ENCODE measurements around the gene NTRK3. TPM values are rescaled to one million over a fixed set of nuclear protein-coding genes. Genes with fewer than 3 reads are reported as not detected.
"Not testable (repeated sequence)": the region's sequence is repeated elsewhere in the genome, so short reads cannot be mapped to it uniquely, and the experiment has no call there.

The NTRK3 gene
- polyA plus RNA-seq, 3 donors: 0.79 to 3.0 (median 2.0) TPM

GRCh38 chr15:88072133-88072532, 184.4 kb downstream of the NTRK3 start:
- H3K27ac ChIP-seq (ENCODE audit: low read depth, low read length): not testable (repeated sequence)
- 65 to 74% (median 69%) methylated on average over 9 of the region's 9 CpGs for WGBS, 3 donors

GRCh38 chr15:88071141-88071540, 185.4 kb downstream of the NTRK3 start:
- no peak overlapping the region for H3K27ac ChIP-seq (ENCODE audit: low read depth, low read length)
- WGBS, 3 donors: 50 to 89% (median 83%) methylated on average over 6 of the region's 6 CpGs

GRCh38 chr15:88069561-88069960, 187.0 kb downstream of the NTRK3 start:
- no peak overlapping the region for H3K27ac ChIP-seq (ENCODE audit: low read depth, low read length)
- WGBS, 3 donors: 62 to 83% (median 78%) methylated on average over 6 of the region's 6 CpGs

DNA sequence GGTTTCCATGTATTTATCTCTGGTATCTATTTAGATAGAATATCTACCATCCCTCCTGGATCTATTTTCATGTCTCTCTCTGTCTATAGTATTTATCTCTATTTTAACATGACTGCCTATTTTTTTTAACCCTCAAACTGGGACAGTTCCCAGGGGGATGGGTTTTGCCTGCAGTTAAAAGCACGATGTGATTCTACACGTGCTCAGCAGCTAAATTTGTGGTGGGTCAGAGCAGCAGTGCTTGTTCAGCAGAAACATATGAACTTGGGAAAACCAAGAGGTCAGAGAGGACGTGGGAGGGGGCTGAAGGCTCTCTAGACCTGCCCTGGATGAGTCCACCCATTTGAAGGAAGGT, 189.2 kb downstream of the NTRK3 start:
- no peak overlapping the region for H3K27ac ChIP-seq (ENCODE audit: low read depth, low read length)
- WGBS, 3 donors: 41 to 52% (median 46%) methylated on average over 3 of the region's 3 CpGs

DNA sequence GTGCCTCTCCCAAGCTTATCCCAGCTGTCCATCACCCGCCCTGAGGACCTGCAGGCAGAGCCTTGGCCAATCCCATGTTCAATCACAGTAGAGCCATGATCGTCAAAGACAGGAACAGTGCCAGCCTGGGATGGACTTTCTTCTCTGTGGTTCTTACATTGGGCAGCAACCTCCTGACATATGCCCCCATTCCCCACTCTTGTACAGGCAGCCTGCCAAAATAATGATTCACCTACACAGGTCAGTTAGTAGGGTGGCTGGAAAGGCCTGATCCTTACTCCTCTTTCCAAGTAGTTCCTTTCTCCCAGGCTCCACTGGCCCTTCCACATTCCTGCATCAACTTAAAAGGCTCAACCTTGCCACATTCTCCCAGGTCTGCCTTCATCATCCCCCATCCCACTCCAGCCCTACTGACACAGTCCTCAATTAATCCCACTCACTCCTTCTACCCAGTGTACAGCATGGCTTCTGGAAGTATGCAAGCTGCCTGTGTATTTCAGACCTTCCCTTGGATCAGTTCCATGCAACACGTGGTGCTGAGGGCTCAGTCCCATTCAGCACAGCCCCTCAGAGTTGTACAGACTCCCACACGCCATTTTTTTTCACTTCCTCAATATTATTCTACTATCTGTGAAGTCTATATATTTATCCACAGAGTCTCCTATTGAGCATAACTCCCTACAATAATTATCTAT, 189.8 kb downstream of the NTRK3 start:
- no peak overlapping the region for H3K27ac ChIP-seq (ENCODE audit: low read depth, low read length)
- 44 to 66% (median 61%) methylated on average over 4 of the region's 4 CpGs for WGBS, 3 donors

DNA sequence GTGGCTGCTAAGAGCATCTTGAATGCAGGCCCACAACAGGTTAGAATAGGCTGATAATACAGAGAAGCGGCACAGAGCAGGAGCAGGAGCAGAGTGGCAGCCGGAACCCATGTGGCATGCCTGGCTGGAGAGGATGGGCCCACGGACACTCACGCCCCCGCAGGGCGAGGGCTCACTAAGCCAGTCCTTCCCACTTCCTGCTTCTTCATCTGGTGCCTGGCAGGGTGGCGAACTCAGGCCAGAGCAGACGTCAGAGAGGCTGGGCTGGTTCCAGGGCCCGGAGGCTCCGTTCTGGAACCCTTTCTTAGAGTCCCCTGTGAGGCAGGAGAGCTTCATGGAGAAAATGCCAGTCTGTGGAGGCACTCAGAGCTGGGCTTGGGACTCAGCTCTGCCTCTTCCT, 195.1 kb downstream of the NTRK3 start:
- H3K27ac ChIP-seq (ENCODE audit: low read depth, low read length): no peak overlapping the region
- 79 to 85% (median 81%) methylated on average over 8 to 10 of the region's 10 CpGs for WGBS, 3 donors

GRCh38 chr15:88060383-88060782, 196.2 kb downstream of the NTRK3 start:
- WGBS, 3 donors: 69 to 82% (median 74%) methylated on average over 4 of the region's 4 CpGs
- H3K27ac ChIP-seq (ENCODE audit: low read depth, low read length): no peak overlapping the region

DNA sequence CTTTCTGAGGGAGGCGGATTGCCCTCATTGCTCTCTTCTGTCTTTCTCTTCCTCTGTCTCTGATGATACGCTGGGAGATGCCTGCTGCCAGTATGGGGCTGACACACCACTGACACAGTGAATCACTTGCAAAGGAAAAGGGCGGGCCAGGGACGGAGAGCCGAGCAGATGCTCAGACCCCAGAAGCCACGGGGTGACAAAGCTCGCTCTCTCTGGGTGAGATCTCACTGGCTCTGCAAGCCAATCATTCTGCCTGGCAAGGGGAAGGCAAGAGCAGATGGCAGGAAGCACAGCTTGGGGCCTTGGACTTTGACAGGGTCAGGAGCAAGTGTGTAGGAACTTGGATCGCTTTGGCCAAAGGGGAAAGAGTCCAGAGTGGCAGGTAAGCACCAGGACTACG, 198.7 kb downstream of the NTRK3 start:
- 76 to 85% (median 83%) methylated on average over 9 of the region's 9 CpGs for WGBS, 3 donors
- H3K27ac ChIP-seq (ENCODE audit: low read depth, low read length): no peak overlapping the region

- no peak overlapping the region for H3K27ac ChIP-seq (ENCODE audit: low read depth, low read length)
- WGBS, 3 donors: 46 to 84% (median 78%) methylated on average over 1 of the region's 1 CpG
Observed at GRCh38 chr15:88049506-88049905, 207.0 kb downstream of the NTRK3 start.

GRCh38 chr15:88048755-88049154, 207.8 kb downstream of the NTRK3 start:
- 48 to 83% (median 77%) methylated on average over 3 of the region's 3 CpGs for WGBS, 3 donors
- no peak overlapping the region for H3K27ac ChIP-seq (ENCODE audit: low read depth, low read length)

- H3K27ac ChIP-seq (ENCODE audit: low read depth, low read length): no peak overlapping the region
- 37 to 73% (median 64%) methylated on average over 2 of the region's 2 CpGs for WGBS, 3 donors
Observed at GRCh38 chr15:88048237-88048636, 208.3 kb downstream of the NTRK3 start.

DNA sequence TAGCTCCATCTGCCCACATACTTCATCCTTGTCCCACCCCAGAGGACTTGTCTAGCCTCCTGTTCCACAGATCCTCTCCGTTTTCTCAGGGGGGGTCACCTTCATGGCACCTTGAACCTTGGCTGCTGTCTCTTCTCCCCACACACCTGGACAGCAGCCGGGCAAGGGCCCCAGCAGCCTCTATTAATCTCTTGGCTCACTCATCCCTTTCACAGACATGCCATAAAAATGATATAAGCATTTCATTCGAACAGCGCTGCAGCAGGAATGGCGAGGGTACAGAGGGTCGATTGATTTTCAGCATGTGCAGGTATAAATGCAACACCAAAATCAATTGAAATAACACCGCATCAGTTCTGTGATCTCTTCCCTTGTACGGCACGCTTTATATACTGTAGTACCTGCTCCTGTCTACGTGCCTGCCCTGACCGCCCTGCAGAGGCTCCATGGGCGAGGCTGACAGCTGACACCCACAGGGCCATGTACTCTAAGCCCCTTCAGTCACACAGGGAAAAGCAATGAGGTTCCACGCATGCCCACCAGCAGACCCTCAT, 209.9 kb downstream of the NTRK3 start:
- no peak overlapping the region for H3K27ac ChIP-seq (ENCODE audit: low read depth, low read length)
- 71 to 91% (median 88%) methylated on average over 13 of the region's 13 CpGs for WGBS, 3 donors

- WGBS, 3 donors: 75 to 84% (median 78%) methylated on average over 1 of the region's 1 CpG
- no peak overlapping the region for H3K27ac ChIP-seq (ENCODE audit: low read depth, low read length)
Observed at GRCh38 chr15:88043396-88043795, 213.1 kb downstream of the NTRK3 start.

DNA sequence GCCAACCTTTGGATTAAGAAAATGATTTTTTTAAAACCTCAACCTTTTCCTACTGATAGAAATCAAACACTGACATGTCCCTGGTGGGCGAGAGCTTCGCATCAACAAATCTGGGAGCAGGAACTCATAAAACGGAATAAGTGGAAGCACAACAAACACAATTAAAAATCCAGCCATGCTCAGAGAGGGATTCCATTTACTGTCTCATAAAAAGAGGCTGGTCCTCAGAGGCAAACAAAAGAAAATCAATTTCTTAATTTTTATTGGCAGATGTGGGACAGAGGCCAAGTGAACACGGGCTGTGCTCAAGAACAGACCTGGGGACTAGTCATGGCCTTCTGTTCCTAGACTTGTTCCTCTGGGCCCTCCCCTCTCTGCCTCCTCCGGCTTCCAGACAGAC, 214.5 kb downstream of the NTRK3 start:
- no peak overlapping the region for H3K27ac ChIP-seq (ENCODE audit: low read depth, low read length)
- 73 to 92% (median 87%) methylated on average over 5 of the region's 5 CpGs for WGBS, 3 donors

- 48 to 59% (median 55%) methylated on average over 1 of the region's 1 CpG for WGBS, 3 donors
- no peak overlapping the region for H3K27ac ChIP-seq (ENCODE audit: low read depth, low read length)
Observed at GRCh38 chr15:88040516-88040915, 216.0 kb downstream of the NTRK3 start.

DNA sequence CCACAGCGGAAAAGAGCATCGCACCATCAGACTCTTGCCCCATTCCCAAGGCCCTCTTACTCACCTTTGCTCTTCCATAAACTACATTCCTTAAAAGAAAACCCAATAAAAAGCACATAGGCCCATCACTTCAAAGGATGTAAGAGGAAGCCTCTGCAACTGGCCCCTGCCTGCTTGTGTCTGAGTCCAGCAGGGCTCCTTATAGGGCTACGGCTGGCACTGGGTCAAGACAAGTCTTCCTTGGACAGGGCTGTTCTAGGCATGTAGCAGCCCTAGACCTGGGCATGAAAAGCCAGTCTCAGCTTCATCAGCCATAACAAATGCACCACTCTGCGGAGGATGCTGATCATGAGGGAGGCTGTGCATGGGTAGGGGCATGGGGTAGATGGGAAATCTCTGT, 218.3 kb downstream of the NTRK3 start:
- H3K27ac ChIP-seq (ENCODE audit: low read depth, low read length): no peak overlapping the region
- WGBS, 3 donors: 87 to 96% (median 94%) methylated on average over 4 of the region's 4 CpGs

- H3K27ac ChIP-seq (ENCODE audit: low read depth, low read length): no peak overlapping the region
- 29 to 55% (median 43%) methylated on average over 9 of the region's 9 CpGs for whole genome bisulfite sequencing, 3 donors
Observed at GRCh38 chr15:88036154-88036839, 220.2 kb downstream of the NTRK3 start.

DNA sequence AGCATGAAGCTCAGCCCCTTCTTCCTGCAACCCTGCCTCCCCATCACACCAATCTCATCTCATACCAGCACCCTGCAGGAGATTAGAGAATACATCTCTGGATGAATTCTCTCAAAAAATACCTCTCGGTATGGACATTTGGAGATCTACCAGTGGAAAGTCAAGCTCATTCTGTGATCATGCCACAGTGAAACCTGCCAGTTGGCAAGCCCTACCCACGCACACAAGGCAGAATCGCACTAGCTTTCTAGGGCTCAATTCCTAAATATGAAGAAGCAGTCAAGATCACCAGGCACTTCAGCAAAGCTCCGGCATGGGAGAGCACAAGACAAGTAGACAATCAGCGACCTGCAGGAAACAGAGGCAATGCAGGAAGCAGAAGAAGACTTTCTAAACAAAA, 221.2 kb downstream of the NTRK3 start:
- H3K27ac ChIP-seq (ENCODE audit: low read depth, low read length): no peak overlapping the region
- WGBS, 3 donors: 67 to 72% (median 72%) methylated on average over 5 of the region's 5 CpGs

- not testable (repeated sequence) for H3K27ac ChIP-seq (ENCODE audit: low read depth, low read length)
- 79 to 93% (median 91%) methylated on average over 5 of the region's 5 CpGs for whole genome bisulfite sequencing, 3 donors
Observed at GRCh38 chr15:88033421-88033820, 223.1 kb downstream of the NTRK3 start.

DNA sequence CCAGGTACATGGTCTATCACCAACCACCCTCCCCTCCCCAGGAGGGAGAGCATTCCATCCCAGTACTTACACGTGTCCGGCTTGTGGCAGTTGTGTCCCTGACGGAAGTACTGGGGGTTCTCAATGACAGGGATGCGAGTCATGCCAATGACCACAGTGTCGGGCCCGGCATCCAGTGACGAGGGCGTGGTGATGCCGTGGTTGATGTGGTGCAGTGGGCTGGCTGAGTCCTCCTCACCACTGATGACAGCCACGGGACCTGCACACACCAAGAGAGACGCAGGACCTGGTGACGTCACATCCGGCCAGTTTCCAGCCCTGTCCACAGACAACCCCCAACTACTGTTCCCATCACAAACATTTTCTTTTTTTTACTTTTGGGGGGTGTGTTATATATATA, 223.8 kb downstream of the NTRK3 start:
- H3K27ac ChIP-seq (ENCODE audit: low read depth, low read length): no peak overlapping the region
- 87 to 95% (median 88%) methylated on average over 13 of the region's 13 CpGs for WGBS, 3 donors

All from adipose tissue (tissue), 3 donors.